K562 (cell line): ENCODE measurements around the gene SHISA7. TPM values are rescaled to one million over a fixed set of nuclear protein-coding genes. Genes with fewer than 3 reads are reported as not detected.

Source experiments
- ARID2 ChIP-seq: fragments of 450-650 bp; IDR thresholded peaks from 2 replicates; pipeline ENCODE4 v1.6.1; 2017; ENCODE audit warnings: antibody characterized with exemption, mild to moderate bottlenecking
- CSDE1 ChIP-seq, 2 experiments: fragments of 450-650 bp; IDR thresholded peaks; 2 replicates each; pipeline ENCODE4 v1.6.1; 2016; ENCODE audit warnings: mild to moderate bottlenecking in 1 of 2
- FOXM1 ChIP-seq, 2 experiments: fragments of 450-650 bp in 1 of 2; sonication (generic) in 1 of 2; formaldehyde crosslinking in 1 of 2; IDR thresholded peaks; 2 replicates each; pipeline versions ENCODE4 v1.6.1 to v1.9.0; 2017 to 2022; ENCODE audit warnings: low read depth in 2 of 2, mild to moderate bottlenecking in 2 of 2, missing genetic modification reagents in 1 of 2, moderate library complexity in 1 of 2
- GABPB1 ChIP-seq: sonication (generic); formaldehyde crosslinking; IDR thresholded peaks from 2 replicates; pipeline ENCODE4 v1.8.0; 2022; ENCODE audit warnings: mild to moderate bottlenecking, missing genetic modification reagents
- MEIS2 ChIP-seq: fragments of 450-650 bp; IDR thresholded peaks from 2 replicates; pipeline ENCODE4 v1.6.1; 2014; ENCODE audit warnings: mild to moderate bottlenecking; ENCODE audit not compliant: partially characterized antibody
- RAD51 ChIP-seq: fragments of 450-650 bp; IDR thresholded peaks from 2 replicates; pipeline ENCODE4 v1.7.1; 2016; ENCODE audit warnings: low read depth, mild to moderate bottlenecking, borderline replicate concordance
- SMARCA5 ChIP-seq: fragments of 450-650 bp; IDR thresholded peaks from 2 replicates; pipeline ENCODE4 v1.6.1; 2016
- YBX1 ChIP-seq: fragments of 450-650 bp; IDR thresholded peaks from 2 replicates; pipeline ENCODE4 v1.7.1; 2016; ENCODE audit warnings: mild to moderate bottlenecking
- ZNF133 ChIP-seq: fragments of 250-450 bp; sonication (Bioruptor Pico); IDR thresholded peaks from 2 replicates; pipeline ENCODE4 v1.4.0; 2020; ENCODE audit warnings: mild to moderate bottlenecking
- ZNF134 ChIP-seq: fragments of 250-450 bp; sonication (Bioruptor Pico); conservative IDR thresholded peaks from 2 replicates; pipeline ENCODE4 v1.4.0; 2020
- ZNF23 ChIP-seq: fragments of 250-450 bp; sonication (Bioruptor Pico); IDR thresholded peaks from 2 replicates; pipeline ENCODE4 v1.4.0; 2020; ENCODE audit warnings: mild to moderate bottlenecking
- ZNF277 ChIP-seq: fragments of 250-450 bp; sonication (Bioruptor Pico); IDR thresholded peaks from 2 replicates; pipeline ENCODE4 v1.8.0; 2022; ENCODE audit warnings: inconsistent platforms, mild to moderate bottlenecking, moderate library complexity, borderline replicate concordance
- ZNF347 ChIP-seq: fragments of 450-650 bp; formaldehyde crosslinking; IDR thresholded peaks from 2 replicates; pipeline ENCODE4 v1.4.0; 2020; ENCODE audit warnings: low read depth, mild to moderate bottlenecking, moderate library complexity
- ZNF551 ChIP-seq: fragments of 250-450 bp; sonication (Bioruptor Pico); IDR thresholded peaks from 2 replicates; pipeline ENCODE4 v1.5.0; 2021; ENCODE audit warnings: mild to moderate bottlenecking, moderate library complexity
- polyA plus RNA-seq, 8 experiments: library from polyadenylated mRNA; depleted of rRNA in 4 of 8; stranded (reverse) in 5 of 8; unstranded in 3 of 8; fragments of >200 nt; fragmentation: Nextera tagmentation in 2 of 8; fragmentation: Illumina TruSeq in 1 of 8; extraction: Ambion mirVana in 2 of 8; extraction: Trizol in 1 of 8; gene quantifications; 2 replicates each; pipeline versions ENCODE4 v1.2.1 to v1.2.3, GENCODE V29; 2011 to 2014; ENCODE audit warnings: inconsistent platforms in 1 of 8, missing spikeins in 1 of 8
- total RNA-seq, 7 experiments: library from RNA; depleted of rRNA in 6 of 7; stranded (reverse); fragments of >200 nt in 6 of 7; fragmentation: Illumina TruSeq in 2 of 7; extraction: Trizol in 2 of 7; gene quantifications; 2 replicates each; pipeline versions ENCODE4 v1.2.1 to v1.2.3, GENCODE V29; 2011 to 2021; ENCODE audit warnings: low replicate concordance in 1 of 7
- TF ChIP-seq, protein P1 (sequence below): fragments of 150-350 bp; conservative IDR thresholded peaks from 2 replicates; pipeline ENCODE4 v1.6.1; 2014; ENCODE audit warnings: low read length
- TF ChIP-seq, protein P2 (sequence below): fragments of 450-650 bp; formaldehyde crosslinking; IDR thresholded peaks from 2 replicates; pipeline ENCODE4 v1.4.0; 2020; ENCODE audit warnings: mild to moderate bottlenecking, moderate library complexity
- TF ChIP-seq, protein P3 (sequence below): fragments of 450-650 bp; IDR thresholded peaks from 2 replicates; pipeline ENCODE4 v1.6.1; 2017; ENCODE audit warnings: antibody characterized with exemption, mild to moderate bottlenecking
- TF ChIP-seq, protein P4 (sequence below), 2 experiments: fragments of 250-450 bp in 1 of 2; fragments of 450-650 bp in 1 of 2; sonication (Bioruptor Pico) in 1 of 2; IDR thresholded peaks; 2 replicates each; pipeline versions ENCODE4 v1.6.1 to v1.8.0; 2016 to 2021; ENCODE audit warnings: mild to moderate bottlenecking in 2 of 2, moderate library complexity in 2 of 2, missing compliant biosample characterization in 1 of 2, missing genetic modification characterization in 1 of 2

SHISA7 gene
- total and polyA plus RNA-seq, 9 of the 15 experiments (the other 6 are each of a cell fraction or from before 2014, with no cell fraction given) = 0.01 to 0.40 (median 0.07) TPM

DNA sequence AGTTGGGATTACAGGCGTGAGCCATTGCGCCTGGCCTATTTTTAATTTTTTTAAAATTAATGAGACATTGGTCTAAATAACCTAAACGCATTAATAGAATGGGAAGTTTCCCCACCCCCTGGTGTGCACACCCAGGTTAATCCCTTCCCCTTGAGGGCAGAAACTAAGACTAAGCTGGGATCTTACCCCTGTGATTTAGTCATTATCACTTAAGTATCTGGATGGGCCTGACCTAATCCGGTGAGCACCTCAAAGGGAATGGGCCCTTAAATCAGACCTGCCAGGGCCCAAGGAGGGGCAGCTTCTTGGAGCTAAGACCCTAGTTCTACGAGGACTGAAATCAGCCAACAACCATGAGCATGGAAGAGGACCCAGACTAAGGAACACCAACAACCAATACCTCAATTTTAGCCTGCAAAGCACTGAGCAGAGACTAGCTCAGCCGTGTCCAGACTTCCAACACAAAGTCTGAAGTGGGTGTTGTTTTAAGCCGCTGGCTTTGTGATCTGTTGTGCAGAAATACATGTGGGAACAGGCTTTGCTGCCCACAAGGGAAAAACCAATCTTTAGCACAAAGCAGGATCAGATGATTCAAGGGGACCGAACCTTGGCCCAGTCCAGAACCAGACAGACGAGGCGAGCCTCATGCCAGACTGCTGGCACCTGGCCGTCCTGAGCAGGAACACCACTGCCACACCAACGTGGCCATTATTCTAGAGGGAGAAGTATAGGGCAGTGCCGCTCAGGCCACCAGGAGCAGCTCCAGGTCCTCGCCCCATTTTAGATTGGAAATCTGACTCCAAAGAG is 42.6 kb downstream of the SHISA7 start (continued):
- TF ChIP-seq, protein P1, sequence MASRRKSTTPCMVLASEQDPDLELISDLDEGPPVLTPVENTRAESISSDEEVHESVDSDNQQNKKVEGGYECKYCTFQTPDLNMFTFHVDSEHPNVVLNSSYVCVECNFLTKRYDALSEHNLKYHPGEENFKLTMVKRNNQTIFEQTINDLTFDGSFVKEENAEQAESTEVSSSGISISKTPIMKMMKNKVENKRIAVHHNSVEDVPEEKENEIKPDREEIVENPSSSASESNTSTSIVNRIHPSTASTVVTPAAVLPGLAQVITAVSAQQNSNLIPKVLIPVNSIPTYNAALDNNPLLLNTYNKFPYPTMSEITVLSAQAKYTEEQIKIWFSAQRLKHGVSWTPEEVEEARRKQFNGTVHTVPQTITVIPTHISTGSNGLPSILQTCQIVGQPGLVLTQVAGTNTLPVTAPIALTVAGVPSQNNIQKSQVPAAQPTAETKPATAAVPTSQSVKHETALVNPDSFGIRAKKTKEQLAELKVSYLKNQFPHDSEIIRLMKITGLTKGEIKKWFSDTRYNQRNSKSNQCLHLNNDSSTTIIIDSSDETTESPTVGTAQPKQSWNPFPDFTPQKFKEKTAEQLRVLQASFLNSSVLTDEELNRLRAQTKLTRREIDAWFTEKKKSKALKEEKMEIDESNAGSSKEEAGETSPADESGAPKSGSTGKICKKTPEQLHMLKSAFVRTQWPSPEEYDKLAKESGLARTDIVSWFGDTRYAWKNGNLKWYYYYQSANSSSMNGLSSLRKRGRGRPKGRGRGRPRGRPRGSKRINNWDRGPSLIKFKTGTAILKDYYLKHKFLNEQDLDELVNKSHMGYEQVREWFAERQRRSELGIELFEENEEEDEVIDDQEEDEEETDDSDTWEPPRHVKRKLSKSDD = no peak
- no peak for TF ChIP-seq ZNF277
- TF ChIP-seq, protein P2, sequence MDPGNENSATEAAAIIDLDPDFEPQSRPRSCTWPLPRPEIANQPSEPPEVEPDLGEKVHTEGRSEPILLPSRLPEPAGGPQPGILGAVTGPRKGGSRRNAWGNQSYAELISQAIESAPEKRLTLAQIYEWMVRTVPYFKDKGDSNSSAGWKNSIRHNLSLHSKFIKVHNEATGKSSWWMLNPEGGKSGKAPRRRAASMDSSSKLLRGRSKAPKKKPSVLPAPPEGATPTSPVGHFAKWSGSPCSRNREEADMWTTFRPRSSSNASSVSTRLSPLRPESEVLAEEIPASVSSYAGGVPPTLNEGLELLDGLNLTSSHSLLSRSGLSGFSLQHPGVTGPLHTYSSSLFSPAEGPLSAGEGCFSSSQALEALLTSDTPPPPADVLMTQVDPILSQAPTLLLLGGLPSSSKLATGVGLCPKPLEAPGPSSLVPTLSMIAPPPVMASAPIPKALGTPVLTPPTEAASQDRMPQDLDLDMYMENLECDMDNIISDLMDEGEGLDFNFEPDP (CRISPR knock-in tag) = no peak
- no peak for TF ChIP-seq YBX1
- no peak for TF ChIP-seq ZNF347
- TF ChIP-seq, protein P3, sequence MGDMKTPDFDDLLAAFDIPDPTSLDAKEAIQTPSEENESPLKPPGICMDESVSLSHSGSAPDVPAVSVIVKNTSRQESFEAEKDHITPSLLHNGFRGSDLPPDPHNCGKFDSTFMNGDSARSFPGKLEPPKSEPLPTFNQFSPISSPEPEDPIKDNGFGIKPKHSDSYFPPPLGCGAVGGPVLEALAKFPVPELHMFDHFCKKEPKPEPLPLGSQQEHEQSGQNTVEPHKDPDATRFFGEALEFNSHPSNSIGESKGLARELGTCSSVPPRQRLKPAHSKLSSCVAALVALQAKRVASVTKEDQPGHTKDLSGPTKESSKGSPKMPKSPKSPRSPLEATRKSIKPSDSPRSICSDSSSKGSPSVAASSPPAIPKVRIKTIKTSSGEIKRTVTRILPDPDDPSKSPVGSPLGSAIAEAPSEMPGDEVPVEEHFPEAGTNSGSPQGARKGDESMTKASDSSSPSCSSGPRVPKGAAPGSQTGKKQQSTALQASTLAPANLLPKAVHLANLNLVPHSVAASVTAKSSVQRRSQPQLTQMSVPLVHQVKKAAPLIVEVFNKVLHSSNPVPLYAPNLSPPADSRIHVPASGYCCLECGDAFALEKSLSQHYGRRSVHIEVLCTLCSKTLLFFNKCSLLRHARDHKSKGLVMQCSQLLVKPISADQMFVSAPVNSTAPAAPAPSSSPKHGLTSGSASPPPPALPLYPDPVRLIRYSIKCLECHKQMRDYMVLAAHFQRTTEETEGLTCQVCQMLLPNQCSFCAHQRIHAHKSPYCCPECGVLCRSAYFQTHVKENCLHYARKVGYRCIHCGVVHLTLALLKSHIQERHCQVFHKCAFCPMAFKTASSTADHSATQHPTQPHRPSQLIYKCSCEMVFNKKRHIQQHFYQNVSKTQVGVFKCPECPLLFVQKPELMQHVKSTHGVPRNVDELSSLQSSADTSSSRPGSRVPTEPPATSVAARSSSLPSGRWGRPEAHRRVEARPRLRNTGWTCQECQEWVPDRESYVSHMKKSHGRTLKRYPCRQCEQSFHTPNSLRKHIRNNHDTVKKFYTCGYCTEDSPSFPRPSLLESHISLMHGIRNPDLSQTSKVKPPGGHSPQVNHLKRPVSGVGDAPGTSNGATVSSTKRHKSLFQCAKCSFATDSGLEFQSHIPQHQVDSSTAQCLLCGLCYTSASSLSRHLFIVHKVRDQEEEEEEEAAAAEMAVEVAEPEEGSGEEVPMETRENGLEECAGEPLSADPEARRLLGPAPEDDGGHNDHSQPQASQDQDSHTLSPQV = no peak
- no peak for TF ChIP-seq CSDE1 (IDR thresholded peaks at IDR 0.05)
- TF ChIP-seq FOXM1 (IDR thresholded peaks at IDR 0.05; ENCODE audit: low read depth) = no peak
- no peak for TF ChIP-seq FOXM1 (CRISPR knock-in tag; IDR thresholded peaks at IDR 0.05; ENCODE audit: low read depth)
- no peak for TF ChIP-seq ZNF23 (CRISPR knock-in tag)
- no peak for TF ChIP-seq GABPB1 (CRISPR knock-in tag)
- no peak for TF ChIP-seq RAD51
- no peak for TF ChIP-seq MEIS2
- TF ChIP-seq ZNF134 (CRISPR knock-in tag) = peak; percentile 94
- no peak for TF ChIP-seq SMARCA5
- no peak for TF ChIP-seq ARID2
- TF ChIP-seq ZNF133 = no peak
- TF ChIP-seq ZNF551 = no peak
- TF ChIP-seq, protein P4, sequence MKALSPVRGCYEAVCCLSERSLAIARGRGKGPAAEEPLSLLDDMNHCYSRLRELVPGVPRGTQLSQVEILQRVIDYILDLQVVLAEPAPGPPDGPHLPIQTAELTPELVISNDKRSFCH (CRISPR knock-in tag; IDR thresholded peaks at IDR 0.05) = no peak
- TF ChIP-seq, protein P4 (tag; IDR thresholded peaks at IDR 0.05) = no peak
